HL-60 (cell line): ENCODE data around the gene PUS7.

Experiments
- DNase-seq, 2 experiments: peaks; one replicate each; pipeline ENCODE4 v3.0.0-alpha.2; 2010 to 2020; ENCODE audit warnings: low read depth in 1 of 2, low spot score in 1 of 2
- H3K27ac ChIP-seq: fragments of 250-450 bp; sonication (Bioruptor Pico); replicated peaks from 2 replicates; pipeline ENCODE4 v1.5.1; 2020; ENCODE audit warnings: mild to moderate bottlenecking, moderate library complexity
- H3K27me3 ChIP-seq: fragments of 250-450 bp; sonication (Bioruptor Pico); 2 replicates; pipeline ENCODE4 v1.5.1; 2021; ENCODE audit warnings: mild to moderate bottlenecking, moderate library complexity; ENCODE audit not compliant: insufficient read depth, poor library complexity, severe bottlenecking
- H3K4me3 ChIP-seq: replicated peaks from 2 replicates; pipeline ENCODE4 v1.5.1; 2011; ENCODE audit warnings: mild to moderate bottlenecking, control low read depth, low read length; ENCODE audit not compliant: insufficient read depth
- CTCF ChIP-seq: IDR thresholded peaks from one replicate; pipeline ENCODE4 v1.5.1; 2011; ENCODE audit warnings: low read length, control low read depth, inconsistent platforms; ENCODE audit not compliant: insufficient read depth
- GABPA ChIP-seq: IDR thresholded peaks from 2 replicates; pipeline ENCODE4 v1.6.1; 2012; ENCODE audit warnings: low read depth
- POLR2AphosphoS5 ChIP-seq: IDR thresholded peaks from 2 replicates; pipeline ENCODE4 v1.6.1; 2012; ENCODE audit warnings: low read depth
- SPI1 ChIP-seq: IDR thresholded peaks from 2 replicates; pipeline ENCODE4 v1.6.1; 2012; ENCODE audit warnings: low read depth, mild to moderate bottlenecking, borderline replicate concordance
- TF ChIP-seq, protein P1 (sequence below): IDR thresholded peaks from 2 replicates; pipeline ENCODE4 v1.6.1; 2012; ENCODE audit warnings: low read depth; ENCODE audit not compliant: insufficient replicate concordance

The PUS7 gene

DNA sequence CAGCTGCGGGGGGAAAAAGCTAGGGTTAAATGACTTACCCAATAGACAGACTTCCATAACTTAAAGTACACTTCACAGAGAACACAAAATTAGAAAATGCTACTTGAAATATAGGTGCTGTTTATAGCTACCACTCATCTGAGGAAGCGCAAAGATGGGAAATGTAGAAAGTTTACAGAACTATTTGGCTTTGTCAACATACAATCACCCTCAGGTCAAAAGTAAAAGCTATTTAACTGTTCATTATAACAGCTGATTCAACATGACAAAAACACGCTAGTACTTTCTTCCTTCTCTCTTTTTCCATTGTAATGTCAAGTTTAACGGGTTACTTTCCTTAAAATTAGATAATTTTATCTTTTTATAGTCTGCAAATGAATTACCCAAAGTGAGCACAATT lies 51.2 kb downstream of the PUS7 start:
- no peak overlapping the region for H3K4me3 ChIP-seq
- no peak for DNase-seq
- H3K27ac ChIP-seq = no peak overlapping the region
- no peaks in the 10 kb centered on the region for H3K27me3 ChIP-seq
- TF ChIP-seq, protein P1, sequence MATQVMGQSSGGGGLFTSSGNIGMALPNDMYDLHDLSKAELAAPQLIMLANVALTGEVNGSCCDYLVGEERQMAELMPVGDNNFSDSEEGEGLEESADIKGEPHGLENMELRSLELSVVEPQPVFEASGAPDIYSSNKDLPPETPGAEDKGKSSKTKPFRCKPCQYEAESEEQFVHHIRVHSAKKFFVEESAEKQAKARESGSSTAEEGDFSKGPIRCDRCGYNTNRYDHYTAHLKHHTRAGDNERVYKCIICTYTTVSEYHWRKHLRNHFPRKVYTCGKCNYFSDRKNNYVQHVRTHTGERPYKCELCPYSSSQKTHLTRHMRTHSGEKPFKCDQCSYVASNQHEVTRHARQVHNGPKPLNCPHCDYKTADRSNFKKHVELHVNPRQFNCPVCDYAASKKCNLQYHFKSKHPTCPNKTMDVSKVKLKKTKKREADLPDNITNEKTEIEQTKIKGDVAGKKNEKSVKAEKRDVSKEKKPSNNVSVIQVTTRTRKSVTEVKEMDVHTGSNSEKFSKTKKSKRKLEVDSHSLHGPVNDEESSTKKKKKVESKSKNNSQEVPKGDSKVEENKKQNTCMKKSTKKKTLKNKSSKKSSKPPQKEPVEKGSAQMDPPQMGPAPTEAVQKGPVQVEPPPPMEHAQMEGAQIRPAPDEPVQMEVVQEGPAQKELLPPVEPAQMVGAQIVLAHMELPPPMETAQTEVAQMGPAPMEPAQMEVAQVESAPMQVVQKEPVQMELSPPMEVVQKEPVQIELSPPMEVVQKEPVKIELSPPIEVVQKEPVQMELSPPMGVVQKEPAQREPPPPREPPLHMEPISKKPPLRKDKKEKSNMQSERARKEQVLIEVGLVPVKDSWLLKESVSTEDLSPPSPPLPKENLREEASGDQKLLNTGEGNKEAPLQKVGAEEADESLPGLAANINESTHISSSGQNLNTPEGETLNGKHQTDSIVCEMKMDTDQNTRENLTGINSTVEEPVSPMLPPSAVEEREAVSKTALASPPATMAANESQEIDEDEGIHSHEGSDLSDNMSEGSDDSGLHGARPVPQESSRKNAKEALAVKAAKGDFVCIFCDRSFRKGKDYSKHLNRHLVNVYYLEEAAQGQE = no peak
- TF ChIP-seq SPI1 (no peak), CTCF (no peak), GABPA (no peak), POLR2AphosphoS5 (no peak)

- no peak overlapping the region for H3K4me3 ChIP-seq
- H3K27me3 ChIP-seq = no peaks in the 10 kb centered on the region
- no peak for DNase-seq
- H3K27ac ChIP-seq = no peak overlapping the region
- TF ChIP-seq, protein P1 = no peak
- TF ChIP-seq POLR2AphosphoS5 (no peak), SPI1 (no peak), GABPA (no peak)
Observed at GRCh38 chr7:105470090-105470489, 52.0 kb downstream of the PUS7 start.

DNA sequence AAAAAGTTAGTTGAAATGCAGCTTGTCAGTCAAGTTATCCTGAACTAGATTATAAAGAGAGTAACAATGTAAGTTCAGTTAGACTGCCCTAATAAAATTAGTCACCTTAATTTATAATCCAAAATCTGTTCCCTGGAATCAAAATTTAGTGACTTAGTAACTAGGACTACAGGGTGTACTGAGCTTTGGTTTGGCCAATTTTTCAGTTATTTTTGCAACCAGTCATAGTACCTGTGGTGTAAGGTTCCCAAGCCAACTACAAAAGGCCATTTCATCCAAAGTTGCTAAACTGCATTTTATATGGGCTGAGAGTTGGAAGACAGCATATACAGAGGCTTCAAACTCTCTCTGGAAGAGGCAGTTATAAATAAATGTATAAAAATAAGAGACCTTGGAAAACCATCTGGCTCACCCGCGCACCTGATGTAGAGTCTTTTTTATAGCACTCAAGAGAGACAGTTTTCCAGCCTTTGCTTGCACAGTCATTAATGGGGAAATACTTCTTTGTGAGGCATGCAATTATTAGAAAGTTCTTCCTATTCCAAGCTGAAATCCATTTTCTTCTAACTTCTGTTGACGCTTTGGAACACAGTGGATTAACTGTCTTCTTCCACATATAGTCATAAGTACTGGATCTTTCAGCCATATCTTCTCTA lies 59.2 kb downstream of the PUS7 start:
- Histone ChIP-seq H3K27me3 (no peaks in the 10 kb centered on the region), H3K27ac (peak overlapping the region; percentile 28; the same call in 1 of the 2 replicates), H3K4me3 (no peak overlapping the region)
- DNase-seq = no peak
- TF ChIP-seq CTCF (no peak), SPI1 (no peak), POLR2AphosphoS5 (no peak), GABPA (no peak)
- TF ChIP-seq, protein P1 = no peak
